Measurements from ENCODE around the gene CARD19.

DNA sequence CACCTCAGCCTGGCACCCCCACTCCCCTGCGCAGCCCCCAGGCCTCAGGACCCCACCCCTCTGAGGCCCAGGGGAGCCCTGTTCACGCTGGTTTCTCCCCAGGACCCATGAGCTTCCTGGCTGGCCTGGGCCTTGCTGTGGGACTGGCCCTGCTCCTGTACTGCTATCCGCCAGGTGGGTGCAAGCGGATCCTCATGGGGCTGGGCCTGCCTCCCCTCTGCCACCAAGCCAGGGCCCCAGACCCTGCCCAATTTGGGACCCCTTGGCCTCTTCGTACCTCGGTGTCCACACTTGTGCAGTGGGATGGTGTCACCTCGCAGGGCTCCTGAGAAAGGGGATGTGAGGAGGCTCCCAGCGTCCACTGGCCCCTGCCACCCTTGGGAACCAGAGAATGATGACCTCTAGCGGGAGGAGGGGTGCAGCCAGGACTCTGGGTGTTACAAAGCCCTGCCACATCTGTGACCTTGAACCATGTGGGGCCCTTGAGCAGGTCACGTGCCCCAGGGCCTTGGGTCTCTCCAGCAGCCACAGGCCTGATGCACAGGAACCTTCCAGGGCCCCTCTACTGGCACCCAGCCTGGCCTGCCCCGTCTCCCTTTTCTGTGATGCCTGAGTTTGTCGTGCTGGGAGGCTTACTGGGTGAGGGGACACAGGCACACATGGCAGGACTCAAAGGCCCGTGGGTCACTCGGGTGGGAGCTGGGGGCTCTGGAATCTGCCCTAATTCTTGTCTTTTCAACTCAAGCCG is 16.3 kb downstream of the CARD19 start:
- TF ChIP-seq POLR2A (IDR thresholded peaks at IDR 0.05) = no peak
- TF ChIP-seq, protein P1, sequence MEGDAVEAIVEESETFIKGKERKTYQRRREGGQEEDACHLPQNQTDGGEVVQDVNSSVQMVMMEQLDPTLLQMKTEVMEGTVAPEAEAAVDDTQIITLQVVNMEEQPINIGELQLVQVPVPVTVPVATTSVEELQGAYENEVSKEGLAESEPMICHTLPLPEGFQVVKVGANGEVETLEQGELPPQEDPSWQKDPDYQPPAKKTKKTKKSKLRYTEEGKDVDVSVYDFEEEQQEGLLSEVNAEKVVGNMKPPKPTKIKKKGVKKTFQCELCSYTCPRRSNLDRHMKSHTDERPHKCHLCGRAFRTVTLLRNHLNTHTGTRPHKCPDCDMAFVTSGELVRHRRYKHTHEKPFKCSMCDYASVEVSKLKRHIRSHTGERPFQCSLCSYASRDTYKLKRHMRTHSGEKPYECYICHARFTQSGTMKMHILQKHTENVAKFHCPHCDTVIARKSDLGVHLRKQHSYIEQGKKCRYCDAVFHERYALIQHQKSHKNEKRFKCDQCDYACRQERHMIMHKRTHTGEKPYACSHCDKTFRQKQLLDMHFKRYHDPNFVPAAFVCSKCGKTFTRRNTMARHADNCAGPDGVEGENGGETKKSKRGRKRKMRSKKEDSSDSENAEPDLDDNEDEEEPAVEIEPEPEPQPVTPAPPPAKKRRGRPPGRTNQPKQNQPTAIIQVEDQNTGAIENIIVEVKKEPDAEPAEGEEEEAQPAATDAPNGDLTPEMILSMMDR (IDR thresholded peaks at IDR 0.05) = no peak
